ENCODE data around the gene RNU11. TPM values are rescaled to one million over a fixed set of nuclear protein-coding genes. Genes with fewer than 3 reads are reported as not detected.
"Not testable (repeated sequence)": the region's sequence is repeated elsewhere in the genome, so short reads cannot be mapped to it uniquely, and the experiment has no call there.

RNU11 gene
- total RNA-seq, 5 donors from 2014 or later (not counting 1 experiment from before 2014, with no cell fraction given), result not detected

GRCh38 chr1:28668191-28668955 lies 20.0 kb downstream of the RNU11 start, which contains the start of gene GMEB1:
GMEB1 (plus strand) TSS chr1:28668784; CDS start chr1:28683613, 14,829 bp downstream.
- H3K27ac ChIP-seq (ENCODE audit: low read length), result peak within 1 kb of the TSS; percentile 97
- peak within 1 kb of the TSS; percentile 89 to 100 for H3K4me3 ChIP-seq (ENCODE audit: control insufficient read depth in 1 of 2, extremely low read depth in 1 of 2, low read length in 1 of 2)
- H3K27ac Mint-ChIP-seq, result peak within 1 kb of the TSS; percentile 99
- no peaks in the 10 kb centered on the region for H3K9me3 Mint-ChIP-seq
- H3K4me1 Mint-ChIP-seq, result peaks cover 20 to 25% (median 22%) of the 10 kb centered on the region in 3 donors
- peak within 1 kb of the TSS; percentile 85 to 94 (median 92) for H3K4me3 Mint-ChIP-seq
- ChIA-PET CTCF (interaction anchor here (0.7 to 2.3 kb wide), 5 partner anchors 20 to 412 kb away, joined by 4 to 33 read pairs (median 6); partner anchors contain the start of genes RNU11 (in 1 of the 2), TAF12 (in 1 of the 2) and YTHDF2 (in 1 of the 2)), POLR2A (interaction anchor here (0.6 to 2.3 kb wide), 11 partner anchors 18 to 1598 kb away, joined by 3 to 37 read pairs (median 4); partner anchors contain the start of genes RNU11 (in 2 of the 2), STX12 (in 1 of the 2), TAF12 (in 1 of the 2) and YTHDF2 (in 1 of the 2))
- peaks cover 8 to 37% of the 10 kb centered on the region in 2 experiments for H3K4me1 ChIP-seq (ENCODE audit: control insufficient read depth in 1 of 2, extremely low read depth in 1 of 2, insufficient read depth in 2 of 2, low read length in 2 of 2)
- ATAC-seq (replicated peaks in 1 of 4) (peak; percentile 74 to 80 (median 78)), DNase-seq (peak; percentile 55 to 91 (median 76))
- H3K27me3 ChIP-seq (replicated peaks in 1 of 2; ENCODE audit: control insufficient read depth in 2 of 2, extremely low read depth in 1 of 2, insufficient read depth in 2 of 2, low read length in 1 of 2), result no peaks in the 10 kb centered on the region
- 2% methylated on average over 15 of the region's 57 CpGs for WGBS (ENCODE audit: insufficient coverage)
- H3K36me3 ChIP-seq (ENCODE audit: control insufficient read depth in 2 of 2, extremely low read depth in 1 of 2, insufficient read depth in 1 of 2, low read length in 1 of 2), result no peaks in the 10 kb centered on the region
- H3K27me3 Mint-ChIP-seq, result no peaks in the 10 kb centered on the region
- H3K9me3 ChIP-seq, result no peaks in the 10 kb centered on the region
- H3K36me3 Mint-ChIP-seq, result no peaks in the 10 kb centered on the region

DNA sequence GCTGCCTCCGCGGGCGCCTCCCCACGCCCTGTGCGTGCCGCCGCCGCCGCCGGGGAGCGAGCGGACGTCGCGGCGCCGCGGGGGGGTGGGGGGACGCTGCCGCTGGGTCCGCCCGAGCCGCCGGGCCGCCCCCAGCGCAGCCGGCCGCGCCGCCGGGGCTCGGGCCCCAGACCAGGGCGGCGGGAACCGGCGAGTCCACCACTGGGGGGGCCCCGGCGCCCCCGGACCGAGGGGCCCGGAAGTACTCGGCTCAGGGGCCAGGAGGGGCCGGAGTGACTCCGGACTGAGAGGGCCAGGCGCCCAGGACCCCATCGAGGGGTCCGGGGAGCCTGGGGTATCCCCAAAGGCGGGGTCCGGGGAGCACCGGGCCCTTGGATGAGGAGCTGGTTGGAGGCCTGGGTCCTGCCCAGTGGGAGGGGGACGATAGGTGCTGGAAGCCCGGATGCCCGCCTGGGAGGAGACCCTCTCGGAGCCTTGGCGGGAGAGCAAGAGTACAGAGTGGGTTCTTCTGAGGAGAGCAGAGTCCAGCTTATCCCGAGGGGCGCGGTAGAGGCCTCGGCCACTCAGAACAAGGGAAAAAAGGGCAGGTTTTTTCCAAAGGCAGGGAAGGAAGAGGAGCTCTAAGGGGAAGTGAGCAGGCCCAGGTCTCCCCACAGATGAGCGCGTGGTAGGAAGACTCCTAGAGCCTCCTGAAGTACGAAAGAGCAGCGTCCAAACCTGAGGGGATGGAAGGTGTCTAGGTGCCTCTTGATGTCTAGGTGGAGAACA lies 20.7 kb downstream of the RNU11 start:
- DNase-seq (peak in 34 of 35 experiments; percentile 14 to 87 (median 61)), ATAC-seq (replicated peaks in 1 of 4) (peak; percentile 80 to 87 (median 85))
- Histone ChIP-seq H3K27me3 (replicated peaks in 1 of 2; ENCODE audit: control insufficient read depth in 2 of 2, extremely low read depth in 1 of 2, insufficient read depth in 2 of 2, low read length in 1 of 2) (no peaks in the 10 kb centered on the region), H3K36me3 (ENCODE audit: control insufficient read depth in 2 of 2, extremely low read depth in 1 of 2, insufficient read depth in 1 of 2, low read length in 1 of 2) (no peaks in the 10 kb centered on the region), H3K4me1 (ENCODE audit: control insufficient read depth in 1 of 2, extremely low read depth in 1 of 2, insufficient read depth in 2 of 2, low read length in 2 of 2) (peaks cover 8 to 37% of the 10 kb centered on the region in 2 experiments), H3K9me3 (no peaks in the 10 kb centered on the region), H3K27ac (ENCODE audit: low read length) (peak overlapping the region; percentile 97), H3K4me3 (ENCODE audit: control insufficient read depth in 1 of 2, extremely low read depth in 1 of 2, low read length in 1 of 2) (peak overlapping the region; percentile 89 to 100)
- ChIA-PET CTCF (interaction anchor here (0.5 to 2.3 kb wide), 6 partner anchors 21 to 413 kb away, joined by 4 to 33 read pairs (median 7); partner anchors contain the start of genes YTHDF2 (in 2 of the 2), RNU11 (in 1 of the 2) and TAF12 (in 1 of the 2)), POLR2A (interaction anchor here (0.5 to 2.3 kb wide), 8 partner anchors 9 to 72 kb away, joined by 3 to 37 read pairs (median 5); partner anchors contain the start of genes RNU11 (in 2 of the 2), TAF12 (in 1 of the 2) and YTHDF2 (in 1 of the 2))
- Mint-ChIP-seq H3K4me1 (peaks cover 19 to 25% (median 20%) of the 10 kb centered on the region in 3 donors), H3K36me3 (no peaks in the 10 kb centered on the region), H3K4me3 (peak overlapping the region; percentile 85 to 94 (median 92)), H3K27ac (peak overlapping the region; percentile 93 to 96), H3K9me3 (no peaks in the 10 kb centered on the region), H3K27me3 (no peaks in the 10 kb centered on the region)
- under 1% methylated on average over 60 of the region's 63 CpGs for WGBS (ENCODE audit: insufficient coverage)

- CTCF ChIA-PET, result no interaction called here
- ATAC-seq (replicated peaks in 1 of 4) (no peak), DNase-seq (no peak)
- Histone ChIP-seq H3K27ac (ENCODE audit: low read length) (no peak overlapping the region), H3K9me3 (no peaks in the 10 kb centered on the region), H3K27me3 (replicated peaks in 1 of 2; ENCODE audit: control insufficient read depth in 2 of 2, extremely low read depth in 1 of 2, insufficient read depth in 2 of 2, low read length in 1 of 2) (no peaks in the 10 kb centered on the region), H3K4me1 (ENCODE audit: control insufficient read depth in 1 of 2, extremely low read depth in 1 of 2, insufficient read depth in 2 of 2, low read length in 2 of 2) (peaks cover 8 to 37% of the 10 kb centered on the region in 2 experiments), H3K4me3 (ENCODE audit: control insufficient read depth in 1 of 2, extremely low read depth in 1 of 2, low read length in 1 of 2) (no peak overlapping the region), H3K36me3 (ENCODE audit: control insufficient read depth in 2 of 2, extremely low read depth in 1 of 2, insufficient read depth in 1 of 2, low read length in 1 of 2) (no peaks in the 10 kb centered on the region)
- Mint-ChIP-seq H3K4me3 (peak overlapping the region in 1 of 3 donors; percentile 85), H3K9me3 (no peaks in the 10 kb centered on the region), H3K36me3 (peaks cover 4% of the 10 kb centered on the region), H3K27me3 (no peaks in the 10 kb centered on the region), H3K4me1 (peaks cover 14 to 23% (median 23%) of the 10 kb centered on the region in 3 donors), H3K27ac (no peak overlapping the region)
- WGBS (ENCODE audit: insufficient coverage), result 100% methylated on average over 7 of the region's 20 CpGs
- POLR2A ChIA-PET, result interaction anchor here in 1 of 2 donors (0.6 kb wide), 1 partner anchor 523 kb away, joined by 3 read pairs; no protein-coding TSS in a partner anchor
Observed at GRCh38 chr1:28671254-28671780, 22.9 kb downstream of the RNU11 start.

DNA sequence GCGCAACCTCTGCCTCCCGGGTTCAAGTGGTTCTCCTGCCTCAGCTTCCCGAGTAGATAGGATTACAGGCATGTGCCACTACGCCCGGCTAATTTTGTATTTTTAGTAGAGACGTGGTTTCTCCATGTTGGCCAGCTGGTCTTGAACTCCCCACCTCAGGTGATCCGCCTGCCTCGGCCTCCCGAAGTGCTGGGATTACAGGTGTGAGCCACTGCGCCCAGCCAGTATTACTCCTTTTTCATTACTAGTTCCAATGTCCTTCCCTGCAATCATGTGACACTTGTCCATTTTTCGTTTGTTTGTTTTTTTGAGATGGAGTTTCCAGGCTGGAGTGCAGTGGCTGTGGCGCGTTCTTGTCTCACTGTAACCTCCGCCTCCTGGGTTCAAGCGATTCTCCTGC lies 24.6 kb downstream of the RNU11 start:
- H3K27me3 Mint-ChIP-seq; CTCF ChIA-PET; H3K4me3 Mint-ChIP-seq; H3K9me3 ChIP-seq; H3K36me3 ChIP-seq (ENCODE audit: control insufficient read depth in 2 of 2, extremely low read depth in 1 of 2, insufficient read depth in 1 of 2, low read length in 1 of 2); H3K9me3 Mint-ChIP-seq; H3K27me3 ChIP-seq (replicated peaks in 1 of 2; ENCODE audit: control insufficient read depth in 2 of 2, extremely low read depth in 1 of 2, insufficient read depth in 2 of 2, low read length in 1 of 2); ATAC-seq (replicated peaks in 1 of 4); H3K36me3 Mint-ChIP-seq; H3K27ac ChIP-seq (ENCODE audit: low read length); H3K4me3 ChIP-seq (ENCODE audit: control insufficient read depth in 1 of 2, extremely low read depth in 1 of 2, low read length in 1 of 2); DNase-seq: not testable (repeated sequence)
- peak overlapping the region in 1 of 2 donors; percentile 19 for H3K27ac Mint-ChIP-seq
- POLR2A ChIA-PET, result interaction anchor here in 1 of 2 donors (0.7 kb wide), 1 partner anchor 32 kb away, joined by 7 read pairs; no protein-coding TSS in a partner anchor
- WGBS (ENCODE audit: insufficient coverage), result 100% methylated on average over 3 of the region's 15 CpGs
- peaks cover 12 to 22% (median 20%) of the 10 kb centered on the region in 3 donors for H3K4me1 Mint-ChIP-seq
- peaks cover 5 to 25% of the 10 kb centered on the region in 2 experiments for H3K4me1 ChIP-seq (ENCODE audit: control insufficient read depth in 1 of 2, extremely low read depth in 1 of 2, insufficient read depth in 2 of 2, low read length in 2 of 2)

DNA sequence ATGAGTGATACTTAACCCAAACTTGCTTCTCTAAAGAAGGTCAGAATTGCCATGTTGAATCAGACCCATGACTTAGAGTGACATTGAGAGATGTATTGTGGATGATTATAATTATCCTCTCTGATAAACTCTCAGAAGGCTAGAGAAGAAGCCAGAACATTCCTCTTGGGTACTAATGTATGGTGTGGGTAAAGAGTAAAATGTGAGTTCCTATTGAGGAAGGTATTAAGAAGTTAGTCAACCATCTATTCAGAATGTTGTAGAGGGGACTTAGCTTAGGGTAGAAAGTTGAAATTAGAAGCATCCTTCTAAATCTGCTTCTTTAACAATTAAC lies 27.5 kb downstream of the RNU11 start:
- H3K4me1 Mint-ChIP-seq, result peaks cover 0 to 9% (median 7%) of the 10 kb centered on the region in 3 donors
- no peak overlapping the region for H3K4me3 Mint-ChIP-seq
- Histone ChIP-seq H3K27me3 (replicated peaks in 1 of 2; ENCODE audit: control insufficient read depth in 2 of 2, extremely low read depth in 1 of 2, insufficient read depth in 2 of 2, low read length in 1 of 2) (no peaks in the 10 kb centered on the region), H3K9me3 (no peaks in the 10 kb centered on the region), H3K4me3 (ENCODE audit: control insufficient read depth in 1 of 2, extremely low read depth in 1 of 2, low read length in 1 of 2) (no peak overlapping the region), H3K36me3 (ENCODE audit: control insufficient read depth in 2 of 2, extremely low read depth in 1 of 2, insufficient read depth in 1 of 2, low read length in 1 of 2) (peaks cover 0 to under 1% of the 10 kb centered on the region in 2 donors), H3K27ac (ENCODE audit: low read length) (no peak overlapping the region), H3K4me1 (ENCODE audit: control insufficient read depth in 1 of 2, extremely low read depth in 1 of 2, insufficient read depth in 2 of 2, low read length in 2 of 2) (peaks cover 0 to 2% of the 10 kb centered on the region in 2 experiments)
- ATAC-seq (replicated peaks in 1 of 4) (no peak), DNase-seq (no peak)
- ChIA-PET CTCF (interaction anchor here in 1 of 2 donors (0.6 kb wide), 1 partner anchor 369 kb away, joined by 4 read pairs; no protein-coding TSS in a partner anchor), POLR2A (interaction anchor here (0.7 kb wide), 2 partner anchors 63 to 206 kb away, joined by 3 to 8 read pairs; no protein-coding TSS in a partner anchor)
- no peak overlapping the region for H3K27ac Mint-ChIP-seq
- peaks cover 6% of the 10 kb centered on the region for H3K36me3 Mint-ChIP-seq
- H3K27me3 Mint-ChIP-seq, result no peaks in the 10 kb centered on the region
- H3K9me3 Mint-ChIP-seq, result no peaks in the 10 kb centered on the region

All from T-cell (primary cell).